Stimulated activated CD4-positive, alpha-beta T cell treated with anti-CD3 and anti-CD28 coated beads, Interleukin-4, amount 100 ng/mL, for 1 hour (primary cell): ENCODE results near the gene SUSD3.
"Not testable (repeated sequence)": the region's sequence is repeated elsewhere in the genome, so short reads cannot be mapped to it uniquely, and the experiment has no call there.

ENCODE experiments used
- DNase-seq: peaks from one replicate; pipeline ENCODE4 v3.0.0-alpha.2; 2020

SUSD3 gene

GRCh38 chr9:93114169-93114983, 55.9 kb downstream of the SUSD3 start:
- DNase-seq = no peak

GRCh38 chr9:93114984-93115335, 56.5 kb downstream of the SUSD3 start:
- no peak for DNase-seq

DNA sequence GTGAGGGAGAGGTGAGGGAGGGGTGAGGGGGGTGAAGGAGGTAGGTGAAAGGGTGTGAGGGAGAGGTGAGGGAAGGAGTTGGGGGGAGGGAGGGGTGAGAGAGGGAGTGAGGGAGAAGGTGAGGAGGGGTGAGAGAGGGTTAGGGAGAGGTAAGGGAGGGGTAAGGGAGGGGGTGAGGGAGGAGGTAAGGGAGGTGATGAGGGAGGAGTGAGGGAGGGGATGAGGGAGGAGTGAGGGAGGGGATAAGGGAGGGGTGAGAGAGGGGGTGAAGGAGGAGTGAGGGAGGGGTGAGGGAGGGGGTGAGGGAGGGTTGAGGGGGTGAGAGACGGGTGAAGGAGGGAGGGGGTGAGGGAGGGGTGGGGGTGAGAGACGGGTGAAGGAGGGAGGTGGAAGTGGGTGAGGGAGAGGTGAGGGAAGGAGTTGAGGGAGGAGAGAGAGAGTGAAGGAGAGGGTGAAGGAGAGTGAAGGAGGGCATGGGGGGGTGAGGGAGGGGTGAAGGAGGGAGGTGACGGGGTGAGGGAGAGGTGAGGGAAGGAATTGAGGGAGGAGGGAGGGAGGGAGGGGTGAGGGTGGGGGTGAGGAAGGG, 57.1 kb downstream of the SUSD3 start:
- DNase-seq = no peak

GRCh38 chr9:93116072-93116961, 57.8 kb downstream of the SUSD3 start:
- DNase-seq = no peak

- DNase-seq = not testable (repeated sequence)
Observed at GRCh38 chr9:93117521-93117920, 59.0 kb downstream of the SUSD3 start.

DNA sequence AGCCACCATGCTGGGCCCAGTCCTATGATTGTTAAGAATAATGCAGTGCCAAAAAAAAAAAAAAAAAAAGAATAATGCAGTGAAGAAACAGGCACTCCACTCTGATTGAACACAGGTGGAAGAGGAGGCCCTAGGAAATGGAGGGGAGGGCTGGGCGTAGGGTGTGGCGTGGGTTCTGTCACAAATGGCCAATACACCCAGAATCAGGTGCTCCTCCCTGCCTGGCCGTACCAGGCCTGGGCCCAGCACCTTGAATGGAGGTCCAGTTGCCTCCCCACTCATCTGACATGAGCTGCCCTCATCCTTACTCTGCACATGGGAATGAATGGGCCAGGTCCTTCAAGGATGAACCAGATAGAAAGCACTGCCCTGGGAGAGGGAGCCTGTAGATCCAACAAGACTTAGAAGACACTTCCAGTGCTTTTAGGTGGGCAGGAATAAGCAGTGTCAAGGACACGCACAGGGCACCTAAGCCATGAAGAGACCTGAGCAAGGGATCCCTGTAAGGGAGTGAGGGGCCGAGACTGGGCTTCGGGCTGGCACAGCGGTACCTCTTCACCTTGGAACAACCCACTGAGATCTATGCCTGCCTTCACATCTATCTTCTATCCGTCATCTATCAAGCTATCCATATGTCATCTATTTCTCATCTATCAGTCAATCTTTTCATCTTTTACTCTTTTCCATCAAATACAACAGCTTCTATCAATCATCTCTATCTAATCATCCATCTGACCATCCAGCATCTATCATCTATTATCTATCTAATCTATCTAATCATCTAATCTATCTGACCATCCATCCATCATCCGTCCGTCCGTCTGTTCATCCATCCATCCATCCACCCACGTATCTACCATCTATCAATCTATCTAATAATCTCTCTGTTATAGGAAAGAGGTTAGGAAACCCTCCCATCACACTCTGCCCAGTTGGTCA, 59.7 kb downstream of the SUSD3 start:
- DNase-seq = no peak

DNA sequence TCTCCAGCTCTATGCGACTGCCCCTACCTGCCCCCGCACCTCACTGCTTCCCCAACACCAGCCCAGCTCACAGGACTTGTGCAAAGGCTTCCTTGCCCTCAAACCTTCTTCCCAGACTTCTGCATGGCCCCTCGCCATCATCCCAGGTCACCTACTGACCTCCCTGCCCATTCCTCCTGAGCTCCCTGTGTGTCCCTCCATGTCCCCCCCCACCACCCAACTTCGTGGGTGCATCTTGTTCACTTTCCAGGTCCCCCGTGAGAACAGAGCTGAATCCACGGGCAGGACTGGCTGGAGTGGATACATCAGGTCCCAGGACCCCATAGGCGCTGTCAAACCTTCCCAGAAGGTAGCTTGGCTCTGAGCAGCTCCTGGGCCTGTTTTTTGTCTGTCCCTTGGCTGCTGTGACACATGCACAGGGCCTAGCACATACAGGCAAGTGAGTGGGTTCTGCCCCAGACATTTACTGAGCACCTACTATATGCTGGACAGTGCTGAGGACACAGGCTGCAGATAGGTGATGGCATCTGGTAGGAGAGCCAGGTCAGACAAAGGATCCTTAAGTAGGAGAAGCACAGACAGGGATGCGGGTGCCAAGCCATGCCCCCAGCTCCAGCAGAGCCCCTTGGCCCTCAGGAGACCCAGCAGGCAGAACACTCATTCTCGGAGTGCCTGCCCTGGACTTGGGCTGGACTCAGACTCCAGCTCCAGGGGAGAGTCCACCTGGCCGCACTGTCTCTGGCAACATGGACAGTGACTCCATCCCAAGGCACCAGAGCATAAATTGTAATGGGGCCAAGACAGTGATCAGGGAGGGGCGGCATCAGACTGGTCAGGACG, 60.6 kb downstream of the SUSD3 start:
- DNase-seq = no peak

- DNase-seq = no peak
Observed at GRCh38 chr9:93119703-93119952, 61.1 kb downstream of the SUSD3 start.

- no peak for DNase-seq
Observed at GRCh38 chr9:93119953-93120845, 61.7 kb downstream of the SUSD3 start.

DNA sequence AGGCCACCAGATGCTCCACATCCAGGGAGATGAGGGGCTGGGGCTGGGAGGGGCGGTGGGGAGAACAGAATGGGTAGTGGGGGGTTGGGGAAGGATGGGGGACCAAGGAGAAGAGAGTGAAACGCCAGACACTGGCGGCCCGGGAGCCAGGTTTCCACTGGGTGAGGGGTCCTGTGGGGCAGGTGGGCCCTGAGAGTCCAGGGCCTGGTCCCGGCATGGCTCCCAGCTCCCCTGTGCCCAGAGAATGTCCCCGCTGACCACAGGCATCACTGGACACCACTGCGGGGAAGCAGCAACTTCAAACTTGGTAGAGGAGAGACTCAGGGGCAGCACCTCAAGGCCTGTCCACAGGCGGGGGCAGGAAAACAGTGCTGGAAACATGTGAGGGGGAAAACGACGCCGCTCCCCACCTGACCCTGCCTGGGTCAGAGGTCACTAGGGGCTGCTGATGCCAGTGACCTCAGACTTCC, 62.4 kb downstream of the SUSD3 start:
- DNase-seq = no peak

GRCh38 chr9:93121316-93122241, 63.1 kb downstream of the SUSD3 start:
- no peak for DNase-seq

DNA sequence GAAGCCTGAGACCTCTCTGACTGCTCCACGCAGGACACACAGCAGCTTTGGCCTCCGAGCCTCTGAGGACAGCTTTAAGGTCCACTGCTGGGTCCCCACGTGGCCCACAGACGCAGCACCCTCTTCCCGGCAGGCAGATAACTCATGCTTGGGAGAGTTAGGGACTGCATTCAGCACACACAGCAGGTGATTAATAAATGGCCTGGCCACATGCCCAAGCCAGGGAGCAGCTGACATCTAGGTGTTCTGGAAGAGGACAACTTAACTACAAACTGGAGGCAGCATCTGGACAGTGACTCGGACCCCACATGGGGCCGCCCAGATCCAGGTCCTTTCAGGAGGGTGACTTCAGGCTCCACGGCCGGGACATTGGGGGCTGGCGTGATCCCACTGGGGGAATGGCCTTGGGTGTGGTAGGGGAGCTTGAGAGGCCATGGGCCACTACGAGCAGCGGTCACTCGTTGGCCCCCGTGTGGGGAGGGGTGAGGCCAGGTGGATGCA, 64.3 kb downstream of the SUSD3 start:
- no peak for DNase-seq

GRCh38 chr9:93123561-93124283, 65.2 kb downstream of the SUSD3 start:
- no peak for DNase-seq

GRCh38 chr9:93124793-93125192, 66.3 kb downstream of the SUSD3 start:
- DNase-seq = no peak

DNA sequence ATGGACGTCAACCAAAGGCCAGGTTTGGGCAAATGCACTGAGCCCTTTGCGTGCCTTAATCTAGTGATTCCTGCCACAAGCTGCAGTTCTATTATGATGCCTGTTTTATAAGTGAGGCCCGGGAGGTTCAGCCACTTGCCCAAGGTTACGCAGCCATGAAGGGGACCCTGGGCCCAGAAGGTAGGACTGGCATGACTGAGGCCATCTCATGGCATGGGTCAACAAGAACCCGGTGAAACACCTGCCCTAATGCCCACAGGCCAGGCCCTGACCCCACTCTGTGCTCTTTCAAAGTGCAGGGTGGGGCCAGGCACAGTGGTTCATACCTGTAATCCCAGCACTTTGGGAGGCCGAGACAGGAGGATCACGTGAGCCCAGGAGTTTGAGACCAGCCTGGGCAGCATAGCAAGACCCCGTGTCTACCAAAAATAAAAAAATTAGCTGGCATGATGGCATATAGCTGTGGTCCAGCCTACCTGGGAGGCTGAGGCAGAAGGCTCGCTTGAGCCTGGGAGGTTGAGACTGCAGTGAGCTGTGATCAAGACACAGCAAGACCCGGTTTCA, 66.9 kb downstream of the SUSD3 start:
- no peak for DNase-seq

DNA sequence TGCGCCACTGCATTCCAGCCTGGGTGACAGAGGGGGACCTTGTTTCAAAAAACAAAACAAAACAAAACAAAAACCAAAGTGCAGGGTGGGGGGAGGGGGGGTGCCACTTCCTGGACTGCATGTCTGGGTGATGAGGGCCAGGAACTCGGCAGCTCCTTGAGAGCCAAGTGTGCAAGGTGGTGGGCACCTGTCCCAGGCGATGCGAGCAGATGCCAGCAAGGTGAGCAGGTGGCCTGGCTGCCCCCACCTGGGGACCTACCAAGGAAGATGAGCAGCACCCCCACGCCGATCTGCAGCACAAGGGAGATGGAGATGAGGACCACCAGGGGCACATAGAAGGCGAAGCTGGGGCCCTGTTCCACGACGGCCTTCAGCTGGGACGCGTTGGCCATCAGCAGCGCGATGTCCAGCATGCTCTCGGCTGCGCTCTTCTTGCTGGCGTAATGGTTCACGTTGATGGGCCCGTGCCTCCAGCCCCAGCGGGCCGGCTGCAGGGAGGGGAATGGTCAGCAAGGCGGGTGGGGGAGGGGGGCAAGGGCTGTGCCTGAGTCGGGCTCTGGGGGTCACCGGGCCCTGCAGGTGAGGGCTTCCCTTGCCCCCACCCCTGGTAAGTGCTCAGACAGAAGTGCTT, 67.8 kb downstream of the SUSD3 start:
- no peak for DNase-seq

- no peak for DNase-seq
Observed at GRCh38 chr9:93126825-93127368, 68.4 kb downstream of the SUSD3 start.
